H1 (cell line): Measurements from ENCODE around the gene EXTL1. TPM values are rescaled to one million over a fixed set of nuclear protein-coding genes. Genes with fewer than 3 reads are reported as not detected.
A peak's percentile ranks its signal among the peaks of the same experiment; 100 is the strongest.

Experiments used
- PHF8 ChIP-seq: fragments of 200-600 bp; sonication (generic); conservative IDR thresholded peaks from 2 replicates; pipeline ENCODE4 v1.7.1; 2012; ENCODE audit warnings: low read depth, mild to moderate bottlenecking, inconsistent platforms, low read length, moderate library complexity
- POLR2A ChIP-seq, 2 experiments: IDR thresholded peaks; 1 replicate in 1 of 2; 2 replicates in 1 of 2; pipeline ENCODE4 v1.6.1; 2011; ENCODE audit warnings: low read depth in 2 of 2, low read length in 2 of 2, mild to moderate bottlenecking in 2 of 2; ENCODE audit errors: control extremely low read depth in 1 of 2
- RNF2 ChIP-seq: fragments of 200-900, 300-1000 bp; sonication (generic); IDR thresholded peaks from 2 replicates; pipeline ENCODE4 v1.7.1; 2016; ENCODE audit warnings: borderline replicate concordance, low read depth, mild to moderate bottlenecking, antibody characterized with exemption, low read length; ENCODE audit not compliant: poor library complexity, severe bottlenecking; ENCODE audit errors: missing control alignments
- SIN3A ChIP-seq, 2 experiments: IDR thresholded peaks in 1 of 2; conservative IDR thresholded peaks in 1 of 2; 2 replicates each; pipeline ENCODE4 v1.6.1; 2011 to 2012; ENCODE audit warnings: low read length in 2 of 2, improper control_type of control experiment in 1 of 2, low read depth in 1 of 2, mild to moderate bottlenecking in 1 of 2
- SIX5 ChIP-seq: IDR thresholded peaks from 2 replicates; pipeline ENCODE4 v1.6.1; 2011; ENCODE audit warnings: mild to moderate bottlenecking, low read depth, low read length
- TAF1 ChIP-seq: IDR thresholded peaks from 2 replicates; pipeline ENCODE4 v1.6.1; 2011; ENCODE audit warnings: mild to moderate bottlenecking, low read depth, low read length
- polyA plus RNA-seq, 7 experiments: library from polyadenylated mRNA; depleted of rRNA in 3 of 7; stranded (reverse) in 5 of 7; unstranded in 2 of 7; fragments of >200 nt in 5 of 7; fragments of 200-250 nt in 2 of 7; gene quantifications; 1 replicate in 5 of 7; 2 replicates in 1 of 7; 4 replicates in 1 of 7; pipeline versions ENCODE4 v1.2.1 to v1.2.3, GENCODE V29; 2011 to 2013; ENCODE audit warnings: missing spikeins in 2 of 7, mixed read lengths in 2 of 7
- total RNA-seq: library from RNA; stranded (reverse); fragmentation: NEBNext Ultra II Directional; extraction: Animal tissue kit (Norgen Biotek cat#: 25700); gene quantifications from 2 replicates; pipeline ENCODE4 v1.2.1, GENCODE V29; 2021

Gene EXTL1
- total and polyA plus RNA-seq, 2 of the 8 experiments (the other 6 are each of a cell fraction or from before 2014, with no cell fraction given), result 0.89 to 1.2 TPM

DNA sequence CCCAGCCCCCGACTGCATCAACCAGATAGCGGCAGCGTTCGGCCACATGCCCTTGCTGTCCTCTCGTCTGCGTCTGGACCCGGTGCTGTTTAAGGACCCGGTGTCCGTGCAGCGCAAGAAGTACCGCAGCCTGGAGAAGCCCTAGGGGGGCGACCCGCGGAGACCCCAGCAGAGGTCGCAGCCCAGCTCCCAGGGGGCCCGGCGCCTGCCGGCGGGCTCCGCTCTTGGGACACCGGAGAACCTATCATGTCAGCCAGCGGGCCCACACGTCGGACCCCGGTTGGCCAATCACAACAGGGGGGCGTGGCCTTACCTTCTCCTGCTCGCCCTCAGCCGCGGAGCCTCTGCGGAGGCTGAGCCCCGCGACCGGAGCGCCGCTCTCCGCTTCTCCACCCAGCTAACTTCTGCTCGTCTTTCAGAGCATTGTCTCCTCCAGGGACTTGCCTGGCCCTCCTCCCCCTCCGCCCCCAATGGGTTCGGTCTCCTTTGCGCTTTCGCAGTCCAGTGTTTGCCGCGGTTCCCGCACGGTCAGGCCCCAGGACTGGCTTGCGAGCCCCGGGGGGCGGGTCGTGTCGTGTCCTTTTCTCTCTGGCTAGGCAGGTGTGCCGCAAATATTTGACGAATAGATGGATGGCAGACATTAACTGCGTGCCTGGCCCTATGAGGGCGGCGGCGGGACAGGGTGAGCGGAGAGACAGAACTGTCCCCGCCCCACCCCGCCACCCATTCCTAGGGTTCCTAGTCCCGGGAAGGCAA is 13.8 kb downstream of the EXTL1 start (continued):
- TF ChIP-seq RNF2 (no peak), TAF1 (0 out of 2 replicates have a peak, but pooled peaks have one; percentile 5), SIN3A (conservative IDR thresholded peaks at IDR 0.05 in 1 of 2, IDR thresholded peaks at IDR 0.05 in 1 of 2; ENCODE audit: low read depth in 1 of 2, low read length in 2 of 2) (peak; percentile 12 to 59; a peak in 2 of 4 replicates), POLR2A (IDR thresholded peaks at IDR 0.05; ENCODE audit: control extremely low read depth in 1 of 2, low read depth in 2 of 2, low read length in 2 of 2) (peak in 1 of 2 experiments; percentile 46; a peak in 1 of 3 replicates), SIX5 (no peak), PHF8 (peak; percentile 13)
